Fibroblast of skin of abdomen (primary cell): ENCODE data around the gene KCTD18. TPM values are rescaled to one million over a fixed set of nuclear protein-coding genes. Genes with fewer than 3 reads are reported as not detected.

ENCODE experiments used
- DNase-seq: peaks from one replicate; pipeline ENCODE4 v3.0.0-alpha.2; 2013
- polyA plus RNA-seq, 2 experiments: library from polyadenylated mRNA; unstranded; fragments of 120-200 nt; gene quantifications; one replicate each; pipeline ENCODE4 v1.2.1, GENCODE V29; 2013; ENCODE audit not compliant: insufficient read length in 2 of 2

KCTD18 gene
- polyA plus RNA-seq (2013, experiment 1 of 2; ENCODE audit: insufficient read length): 15.0 TPM
- polyA plus RNA-seq (2013, experiment 2 of 2; ENCODE audit: insufficient read length): 15.4 TPM

DNA sequence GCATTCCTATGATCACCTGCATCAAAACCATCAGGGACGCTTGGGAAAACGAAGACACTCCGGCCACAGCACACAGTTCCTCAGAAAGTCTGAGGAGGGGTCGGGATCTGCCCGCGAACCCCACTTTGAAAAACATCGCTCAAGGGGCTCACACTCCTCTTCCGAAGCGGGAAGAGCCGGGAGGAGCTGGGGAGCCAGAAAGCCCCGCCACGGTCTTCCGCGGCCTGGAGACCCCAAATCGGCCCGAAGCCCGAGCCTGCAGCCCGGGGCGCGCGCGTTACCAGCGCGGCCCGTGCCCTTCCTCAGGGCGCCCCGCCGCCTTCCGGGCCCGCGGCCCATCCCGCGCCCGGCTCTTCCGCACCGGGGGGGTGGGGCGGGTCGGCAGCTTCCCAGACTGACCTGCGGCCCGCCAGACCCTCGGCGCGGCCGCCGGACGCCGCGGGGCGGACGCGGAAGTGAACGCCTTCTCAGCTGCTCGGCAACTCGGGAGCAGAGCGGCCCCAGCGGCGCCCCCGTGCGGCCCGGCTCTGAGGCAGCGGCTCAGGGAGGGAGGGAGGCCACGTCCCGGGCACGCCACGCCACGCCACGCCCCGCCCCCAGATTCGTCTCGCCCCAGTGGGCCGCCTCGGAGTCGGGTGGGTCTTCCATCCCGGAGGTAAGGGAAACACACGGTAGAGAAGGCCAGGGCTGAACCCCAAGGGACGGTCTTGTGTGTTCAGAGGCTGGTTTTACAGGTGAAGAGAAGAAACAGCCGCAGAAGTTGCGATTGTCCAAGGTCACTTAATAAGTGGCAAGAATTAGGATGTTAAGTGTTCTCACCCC is at the start of gene KCTD18:
Gene KCTD18, minus strand, starts transcription at position 457 of the 822 bp plus-strand sequence. CDS start 3,052 bp downstream, outside the sequence.
- DNase-seq: peak; percentile 82

DNA sequence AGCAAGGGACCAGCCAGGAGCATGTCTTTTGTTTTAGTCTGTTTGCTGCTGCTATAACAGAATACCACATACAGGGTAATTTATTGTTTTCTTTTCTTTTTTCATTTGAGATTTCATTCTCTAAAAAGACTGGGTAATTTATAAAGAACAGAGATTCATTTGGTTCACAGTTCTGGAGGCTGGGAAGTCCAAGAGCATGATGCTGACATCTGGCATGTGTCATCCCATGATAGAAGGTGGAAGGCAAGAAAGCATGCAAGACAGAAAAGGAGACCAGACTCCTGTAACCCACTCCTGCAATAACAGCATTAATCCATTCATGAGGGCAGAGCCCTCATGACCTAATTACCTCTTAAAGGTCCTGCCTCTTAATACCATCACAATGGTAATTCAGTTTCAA is 30.9 kb upstream of the KCTD18 start:
- no peak for DNase-seq

DNA sequence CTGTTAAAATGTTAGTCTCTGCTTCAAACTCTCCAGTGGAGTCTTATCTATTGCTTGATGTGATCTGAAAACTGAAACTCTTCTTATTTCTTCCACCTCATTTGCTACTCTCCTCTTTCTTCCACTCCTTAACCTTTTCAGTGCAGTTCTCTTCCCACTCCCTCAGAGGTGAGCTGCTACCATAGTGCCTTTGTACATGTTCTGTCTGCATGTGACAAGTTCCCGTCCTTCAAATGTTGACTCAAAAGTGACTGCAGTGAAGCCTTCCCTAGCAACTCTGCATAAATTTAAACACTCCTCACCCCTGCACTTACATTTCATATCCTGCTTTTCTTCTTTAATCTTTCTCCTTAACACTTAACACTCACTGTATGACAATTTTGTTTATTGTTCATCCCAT is 28.3 kb upstream of the KCTD18 start:
- DNase-seq: no peak

DNA sequence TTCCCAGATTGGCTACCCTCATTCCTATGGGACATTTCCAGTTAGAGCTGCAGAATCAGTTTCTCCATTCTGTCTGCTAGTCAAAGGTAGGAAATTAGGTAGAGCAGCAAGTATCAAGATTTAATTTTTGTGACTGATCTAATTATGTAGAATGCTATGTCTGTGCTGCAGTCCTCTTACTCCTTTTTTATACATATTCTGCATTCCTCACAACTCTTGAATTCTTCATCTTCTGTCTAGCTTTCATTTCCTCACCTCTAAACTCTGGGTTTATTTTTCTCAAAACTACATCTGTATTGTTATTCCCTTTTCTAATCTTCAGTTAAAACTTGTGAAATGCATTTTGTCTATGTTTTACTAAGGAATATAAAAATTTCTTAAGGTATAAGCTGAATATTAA is 24.7 kb upstream of the KCTD18 start:
- no peak for DNase-seq

DNA sequence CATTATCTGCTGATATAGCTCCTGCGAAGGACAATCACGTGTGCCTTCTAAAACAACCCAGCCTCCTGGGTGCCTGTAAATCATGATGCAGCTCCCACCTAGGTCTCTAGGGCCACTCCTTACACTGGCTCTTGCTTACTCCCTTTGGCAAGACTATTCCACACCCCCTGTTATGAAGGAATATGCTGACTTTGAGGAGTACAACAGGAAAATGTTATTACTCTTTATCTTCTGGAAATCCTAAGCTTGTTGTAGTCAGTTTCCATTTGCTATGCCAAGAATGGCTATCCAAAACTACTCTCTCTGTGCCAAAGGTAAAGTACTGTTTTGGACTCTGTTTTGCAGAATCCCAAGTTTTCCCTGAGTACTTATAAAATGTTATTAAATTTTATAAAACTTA is 23.9 kb upstream of the KCTD18 start:
- no peak for DNase-seq

DNA sequence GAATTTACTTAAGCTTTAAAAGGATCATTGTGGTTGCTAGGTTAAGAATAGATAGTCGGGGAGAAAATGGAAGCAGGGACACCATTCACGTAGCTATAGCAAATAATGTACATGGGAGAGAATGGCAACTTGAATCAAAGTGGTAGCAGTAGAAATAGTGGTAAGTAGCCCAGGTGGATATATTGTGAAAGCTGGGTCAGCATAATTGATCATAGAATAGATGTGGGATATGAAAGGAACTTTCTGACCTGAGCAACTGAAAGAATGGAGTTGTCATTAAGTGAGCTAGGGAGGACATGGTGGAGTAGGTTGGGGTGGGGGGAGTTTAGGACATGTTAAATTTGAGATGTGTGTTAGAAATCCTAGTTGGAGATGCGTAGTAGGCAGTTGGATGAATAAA is 18.4 kb upstream of the KCTD18 start:
- DNase-seq: no peak

DNA sequence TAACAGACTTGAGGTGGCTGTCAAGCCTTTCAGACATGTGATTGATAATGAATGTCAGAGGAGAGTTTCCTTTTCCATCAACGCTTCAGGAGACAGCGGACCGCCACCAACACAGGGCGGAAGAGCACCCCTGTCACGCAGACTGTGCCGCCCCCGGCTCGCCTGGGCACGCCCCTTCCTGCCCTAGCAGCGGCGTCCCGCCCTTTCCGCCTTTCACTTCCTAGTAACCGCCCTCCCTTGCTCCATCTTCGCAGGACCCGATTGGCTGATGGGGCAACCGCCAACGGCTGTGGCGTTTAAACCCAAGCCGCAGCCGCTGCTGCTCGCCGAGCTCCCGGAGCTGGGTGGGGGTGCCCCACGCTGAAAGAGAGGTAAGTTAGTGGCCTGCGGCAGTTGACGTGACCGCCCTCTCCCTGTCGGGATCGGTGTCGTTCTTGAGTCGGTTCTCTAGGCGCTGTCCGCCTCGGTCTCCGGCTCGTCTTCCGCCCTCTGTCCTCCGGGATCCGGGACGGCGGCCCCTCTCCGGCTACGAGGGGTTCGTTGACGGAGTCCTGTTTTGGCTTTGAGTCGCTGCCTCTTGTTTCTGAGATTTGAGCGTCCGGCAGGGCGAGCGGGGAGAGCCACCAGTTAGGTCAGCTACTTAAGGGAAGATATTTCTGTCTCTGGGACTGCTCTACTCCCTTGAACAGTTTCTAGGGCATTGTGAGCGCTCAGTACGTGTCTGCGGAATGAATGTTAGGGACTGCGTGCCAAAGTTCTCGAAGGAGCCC is 16.2 kb upstream of the KCTD18 start, which contains the start of gene SGO2:
Gene SGO2, plus strand, starts transcription at position 326 of the 770 bp plus-strand sequence. CDS start 6,769 bp downstream, outside the sequence.
- peak; percentile 93 for DNase-seq

DNA sequence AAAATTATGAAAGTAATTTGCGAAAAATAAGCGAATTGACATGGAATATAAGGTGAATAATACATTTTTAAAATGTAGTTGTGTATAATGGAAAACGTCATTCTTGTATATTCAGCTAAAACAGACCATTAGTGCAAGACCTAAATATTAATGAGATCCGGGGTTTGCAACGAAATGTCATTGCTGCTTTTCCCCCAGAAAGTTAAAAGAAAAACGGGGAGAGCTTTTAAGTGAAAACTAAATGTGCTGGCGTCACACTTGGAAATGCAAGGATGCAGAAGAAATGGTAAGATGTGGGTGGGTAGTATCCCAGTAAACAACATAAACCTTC is 15.6 kb upstream of the KCTD18 start:
- DNase-seq: no peak

DNA sequence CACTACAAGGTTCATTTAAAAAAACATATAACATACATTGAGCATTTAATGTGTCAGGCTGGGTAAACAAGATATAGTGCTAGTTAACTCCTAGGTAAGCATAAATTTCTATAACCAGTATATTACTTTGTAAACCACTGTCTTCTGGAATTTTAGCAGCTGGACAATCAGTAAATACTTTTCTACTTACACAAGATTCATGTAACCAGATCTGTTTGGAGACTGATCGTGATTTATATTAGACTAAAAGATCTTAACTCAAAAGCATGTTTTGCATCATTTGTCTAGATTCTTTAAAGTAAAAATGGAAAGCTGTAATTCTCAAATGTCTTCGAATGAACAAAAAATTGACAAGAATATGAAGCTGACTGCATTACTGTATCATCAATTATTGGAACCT is 15.2 kb upstream of the KCTD18 start:
- peak; percentile 3 for DNase-seq

DNA sequence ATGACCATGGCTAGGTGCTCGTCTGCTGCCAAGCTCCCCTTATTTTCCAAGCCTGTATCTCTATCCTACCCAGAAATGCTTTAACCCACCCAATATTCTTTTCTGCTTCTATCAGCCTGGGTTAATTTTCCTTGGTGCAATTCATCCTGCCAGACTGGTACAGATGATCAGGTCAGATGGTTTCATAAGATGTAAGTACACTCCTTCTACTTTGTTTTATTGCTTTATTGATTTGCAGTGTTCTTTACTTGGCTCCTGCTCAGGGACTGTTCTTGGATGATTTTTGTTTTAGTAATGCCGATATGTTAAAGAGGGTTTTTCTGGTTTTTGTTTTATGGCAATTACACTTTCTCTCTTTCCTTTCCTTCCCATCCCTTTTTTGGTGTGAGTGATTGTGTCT is 13.7 kb upstream of the KCTD18 start:
- DNase-seq: no peak

DNA sequence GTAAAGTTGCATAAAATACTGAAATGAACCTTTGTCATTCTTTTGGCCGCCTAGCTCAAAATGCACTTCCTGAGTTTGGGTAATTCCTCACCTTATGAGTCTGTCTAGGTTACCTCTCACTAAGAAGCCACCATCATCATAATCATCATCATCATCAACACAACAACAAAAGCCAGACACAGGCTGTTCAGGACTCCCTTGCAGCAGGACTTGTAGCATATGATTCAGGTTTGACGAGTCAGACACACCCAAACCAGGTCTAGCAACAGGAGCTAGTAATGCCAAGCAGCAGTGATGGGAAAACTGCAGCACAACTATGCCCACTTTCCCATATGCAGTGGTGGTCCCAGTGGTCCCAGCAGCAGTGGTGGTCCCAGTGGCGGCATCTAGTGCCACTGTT is 13.3 kb upstream of the KCTD18 start:
- no peak for DNase-seq

DNA sequence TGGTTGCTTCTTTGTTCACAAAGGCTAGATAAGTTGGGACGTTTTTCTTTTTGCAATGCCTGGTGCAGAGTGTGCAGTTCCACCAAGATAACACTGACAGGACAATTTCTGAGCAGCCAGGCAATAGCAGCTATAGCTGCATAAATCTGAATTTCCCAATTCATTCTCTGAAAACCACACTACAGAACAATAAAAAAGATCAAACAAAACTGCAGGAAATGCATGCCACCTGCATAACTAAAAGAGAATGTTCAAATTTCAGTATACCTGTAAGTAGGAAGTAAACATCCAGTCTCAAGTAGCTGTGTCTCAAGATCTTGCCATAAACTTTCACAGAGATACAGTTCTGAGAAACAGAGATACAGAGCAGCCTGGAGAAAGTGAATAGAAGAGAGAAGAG is 5.3 kb upstream of the KCTD18 start:
- no peak for DNase-seq

DNA sequence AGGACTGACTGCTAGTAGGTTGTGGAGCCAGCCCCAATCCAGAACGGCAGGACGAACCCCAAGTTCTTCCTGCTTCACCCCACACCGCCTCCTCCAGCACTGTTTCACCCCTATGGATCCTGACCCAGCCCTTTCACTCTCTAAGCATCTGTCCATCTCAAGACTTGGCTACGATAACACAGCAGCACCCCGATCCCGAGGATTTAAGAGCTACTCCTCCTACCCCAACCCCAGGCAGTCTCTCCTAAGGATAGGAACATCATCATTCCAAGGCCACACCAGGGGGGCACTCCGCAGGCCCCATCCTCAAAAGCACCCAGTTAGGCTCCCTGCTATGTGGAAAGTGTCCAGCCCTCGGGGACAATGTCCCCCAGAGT is 645 bp downstream of the KCTD18 start:
- DNase-seq: no peak

DNA sequence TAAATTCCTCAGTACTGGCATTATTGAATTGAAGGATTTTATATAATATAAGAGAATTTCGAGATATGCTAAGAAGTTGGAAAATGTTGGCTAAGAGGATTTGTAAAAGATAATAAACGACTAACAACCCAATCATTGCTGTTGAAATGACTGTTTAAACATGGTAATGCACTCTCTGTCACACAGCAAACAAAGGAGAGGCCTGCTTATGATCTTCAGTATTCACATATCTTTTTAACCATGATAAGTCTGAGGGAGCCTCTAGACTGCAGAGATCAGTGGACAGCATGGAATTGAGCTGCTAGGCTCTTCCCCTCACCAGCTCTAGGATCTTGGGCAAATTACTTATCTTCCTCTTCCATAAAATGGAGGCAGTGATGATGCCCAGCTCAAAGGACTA is 2.7 kb downstream of the KCTD18 start:
- no peak for DNase-seq

DNA sequence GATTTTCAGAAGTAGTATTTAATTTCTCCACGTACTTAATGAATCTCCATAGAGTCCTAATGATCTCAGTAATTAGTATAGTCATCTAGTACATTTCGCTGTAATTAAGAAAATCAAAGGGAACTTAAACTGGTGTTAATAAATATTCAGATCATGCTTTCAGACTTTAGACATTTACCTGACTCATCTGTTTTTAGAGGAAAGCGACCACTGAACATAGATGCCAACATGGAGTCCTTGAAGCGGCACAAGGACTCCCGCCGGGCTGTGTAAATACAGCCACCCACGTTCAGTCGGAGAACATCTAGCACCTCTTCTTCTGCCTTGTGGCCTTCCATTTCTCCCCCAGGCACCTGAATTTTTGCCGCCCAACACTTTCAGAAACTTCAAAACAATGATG is 3.2 kb downstream of the KCTD18 start:
- DNase-seq: no peak

DNA sequence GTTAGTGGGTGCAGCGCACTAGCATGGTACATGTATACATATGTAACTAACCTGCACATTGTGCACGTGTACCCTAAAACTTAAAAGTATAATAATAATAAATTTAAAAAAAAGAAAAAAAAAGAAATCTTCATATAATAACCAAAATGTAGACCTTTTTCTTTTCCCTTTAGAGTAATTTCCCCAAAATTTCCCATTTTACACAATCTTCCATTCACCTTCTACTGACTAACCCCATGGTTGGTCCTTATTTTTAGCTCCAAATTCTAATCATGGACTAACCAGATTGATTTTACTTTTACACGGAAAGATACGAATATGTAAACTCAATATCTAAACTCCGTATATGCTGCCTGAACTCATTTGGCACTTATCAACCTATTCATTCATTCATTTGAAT is 7.7 kb downstream of the KCTD18 start:
- DNase-seq: no peak

DNA sequence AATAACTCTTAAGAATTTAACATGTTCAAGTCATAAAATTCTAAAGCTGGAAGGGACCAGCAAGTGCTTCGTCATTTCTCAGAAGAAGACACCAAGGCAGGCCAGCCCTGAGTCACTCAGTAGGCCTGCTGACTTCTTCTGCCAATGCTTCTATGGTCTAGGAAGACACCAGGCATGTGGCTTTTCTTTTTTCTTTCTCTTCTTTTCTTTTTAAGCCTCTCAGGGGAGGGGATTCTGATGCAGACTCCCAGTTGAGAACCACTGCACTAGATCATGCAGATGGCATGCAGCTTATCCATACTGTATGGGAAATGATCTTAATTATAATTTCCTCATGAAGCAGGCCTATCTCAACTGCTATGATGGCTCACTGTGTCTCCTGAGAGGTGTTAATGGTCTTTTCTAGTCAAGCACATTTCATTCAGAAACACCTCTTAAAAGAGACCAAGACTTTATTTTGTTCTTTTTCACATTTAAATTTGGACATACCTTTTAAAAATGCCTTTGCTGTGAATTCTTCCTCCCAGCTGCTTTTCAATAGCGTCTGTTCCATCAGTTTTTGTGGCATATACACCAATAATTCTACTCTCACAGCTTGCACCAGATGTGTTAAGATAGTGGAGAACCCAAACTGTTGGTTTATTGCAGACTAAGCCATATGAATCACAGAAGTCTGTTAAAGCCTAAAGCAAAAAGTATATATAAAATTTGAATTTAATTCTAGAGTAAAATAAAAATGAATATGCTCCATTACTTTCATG is 11.3 kb downstream of the KCTD18 start:
- DNase-seq: peak; percentile 39

DNA sequence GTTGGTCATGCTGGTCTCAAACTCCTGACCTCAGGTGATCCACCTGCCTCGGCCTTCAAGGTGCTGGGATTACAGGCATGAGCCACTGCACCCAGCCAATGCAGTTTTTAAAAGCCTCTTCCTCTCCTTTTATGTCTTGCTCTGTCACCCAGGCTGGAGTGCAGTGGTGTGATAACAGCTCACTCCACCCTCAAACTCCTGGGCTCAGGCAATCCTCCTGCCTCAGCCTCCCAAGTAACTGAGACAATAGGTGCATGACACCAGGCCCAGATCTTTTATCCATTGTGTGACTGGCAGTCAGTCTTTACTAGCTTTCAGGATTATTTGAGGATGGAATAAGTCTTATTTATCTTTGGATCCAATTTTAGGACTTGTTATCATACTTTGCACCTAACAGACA is 13.2 kb downstream of the KCTD18 start:
- no peak for DNase-seq

DNA sequence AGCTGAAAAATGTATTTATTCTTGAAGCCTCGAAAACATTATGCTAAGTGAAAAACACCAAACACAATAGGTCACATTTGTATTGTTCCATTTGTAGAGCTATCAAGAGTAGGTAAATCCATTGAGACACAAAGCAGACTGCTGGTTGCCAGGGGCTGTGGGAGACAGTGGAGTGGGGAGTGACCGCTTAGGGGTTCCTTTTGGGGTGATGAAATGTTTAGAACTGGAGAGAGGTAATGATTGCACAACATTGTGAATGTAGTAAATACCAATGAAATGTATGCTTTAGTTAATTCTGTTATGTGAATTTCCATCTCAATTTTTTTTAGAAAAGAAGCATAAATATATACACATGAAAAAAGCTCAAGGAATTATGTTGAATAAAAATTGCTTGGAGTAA is 15.8 kb downstream of the KCTD18 start:
- no peak for DNase-seq

DNA sequence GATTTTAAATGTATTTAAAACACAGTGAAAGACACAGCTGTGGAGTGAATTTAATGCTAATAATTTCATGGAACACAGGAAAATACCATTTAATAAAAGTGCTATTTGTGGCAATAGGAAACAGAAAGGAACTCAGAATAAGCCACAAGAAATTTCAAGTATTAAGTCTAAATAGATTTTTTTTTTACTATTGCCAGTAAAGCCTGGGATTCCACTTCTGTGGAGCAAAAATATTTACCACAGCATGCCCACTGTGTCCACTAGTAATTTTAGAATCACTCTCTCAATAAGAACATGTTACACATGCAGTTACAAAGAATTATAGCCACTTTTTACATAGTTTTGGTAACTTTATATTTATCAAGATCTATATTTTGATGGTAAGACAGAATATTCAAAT is 17.2 kb downstream of the KCTD18 start:
- no peak for DNase-seq

DNA sequence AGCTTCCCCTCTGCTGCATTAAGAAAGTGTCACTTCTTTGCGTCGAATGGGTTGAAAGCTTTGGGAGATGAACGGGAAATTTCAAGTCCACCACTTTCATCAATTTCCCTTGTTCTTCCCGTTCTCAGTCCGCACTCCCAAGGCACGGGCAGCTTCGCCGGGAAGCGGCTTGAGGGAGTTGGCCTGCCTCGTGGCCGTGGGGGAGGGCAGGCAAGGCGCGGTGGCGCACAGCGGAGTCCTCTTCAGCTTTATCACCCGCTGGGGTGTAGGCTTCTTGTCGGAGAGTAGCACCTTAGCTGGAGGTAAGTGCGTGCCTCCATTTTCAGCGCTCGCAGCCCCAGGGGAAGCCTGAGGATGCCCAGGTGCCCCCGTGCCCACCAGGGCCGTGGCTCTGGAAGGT is 19.9 kb downstream of the KCTD18 start:
- DNase-seq: no peak

DNA sequence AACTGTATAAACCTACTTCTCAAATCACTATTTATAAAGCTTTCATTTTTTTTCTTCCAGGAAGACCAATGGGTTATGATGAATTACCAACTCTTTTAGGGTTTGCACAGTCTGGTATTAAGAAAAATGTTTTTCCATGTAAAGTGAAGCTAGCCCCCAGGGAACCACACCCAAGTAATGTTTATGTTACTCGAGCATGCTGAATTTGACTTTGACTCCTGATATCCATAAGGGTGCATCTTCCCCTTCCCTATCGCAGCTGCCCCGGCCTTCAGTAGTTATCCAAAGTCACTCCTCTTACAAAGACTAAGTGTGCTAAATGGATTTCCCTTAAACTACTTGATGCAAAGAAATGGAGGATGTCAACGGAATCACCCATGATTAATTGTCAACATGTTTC is 21.7 kb downstream of the KCTD18 start:
- no peak for DNase-seq

DNA sequence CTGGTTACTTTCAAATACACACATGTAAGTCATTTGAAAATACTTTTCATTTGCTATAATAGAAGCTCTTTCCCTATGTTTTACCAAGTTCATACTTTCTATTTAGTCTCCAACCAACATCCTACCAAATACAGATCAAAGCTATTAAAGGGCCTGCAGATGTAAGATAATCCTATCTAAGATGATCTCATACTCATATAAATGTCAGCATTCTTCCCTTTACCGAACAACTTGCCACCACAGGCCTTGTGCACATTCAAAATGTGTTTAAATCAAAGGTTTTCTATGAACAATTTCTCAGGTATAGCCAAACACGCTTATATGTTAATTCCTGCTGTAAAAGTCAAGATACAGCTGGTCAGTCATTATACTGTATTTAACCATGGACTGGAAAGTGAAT is 23.3 kb downstream of the KCTD18 start:
- DNase-seq: peak; percentile 31
